ENCODE results near the gene CLIP1. TPM values are rescaled to one million over a fixed set of nuclear protein-coding genes. Genes with fewer than 3 reads are reported as not detected.

CLIP1 gene
- total and polyA plus RNA-seq, 2 of the 8 experiments (the other 6 are each of a cell fraction or from before 2014, with no cell fraction given) = 19.0 to 27.6 TPM

DNA sequence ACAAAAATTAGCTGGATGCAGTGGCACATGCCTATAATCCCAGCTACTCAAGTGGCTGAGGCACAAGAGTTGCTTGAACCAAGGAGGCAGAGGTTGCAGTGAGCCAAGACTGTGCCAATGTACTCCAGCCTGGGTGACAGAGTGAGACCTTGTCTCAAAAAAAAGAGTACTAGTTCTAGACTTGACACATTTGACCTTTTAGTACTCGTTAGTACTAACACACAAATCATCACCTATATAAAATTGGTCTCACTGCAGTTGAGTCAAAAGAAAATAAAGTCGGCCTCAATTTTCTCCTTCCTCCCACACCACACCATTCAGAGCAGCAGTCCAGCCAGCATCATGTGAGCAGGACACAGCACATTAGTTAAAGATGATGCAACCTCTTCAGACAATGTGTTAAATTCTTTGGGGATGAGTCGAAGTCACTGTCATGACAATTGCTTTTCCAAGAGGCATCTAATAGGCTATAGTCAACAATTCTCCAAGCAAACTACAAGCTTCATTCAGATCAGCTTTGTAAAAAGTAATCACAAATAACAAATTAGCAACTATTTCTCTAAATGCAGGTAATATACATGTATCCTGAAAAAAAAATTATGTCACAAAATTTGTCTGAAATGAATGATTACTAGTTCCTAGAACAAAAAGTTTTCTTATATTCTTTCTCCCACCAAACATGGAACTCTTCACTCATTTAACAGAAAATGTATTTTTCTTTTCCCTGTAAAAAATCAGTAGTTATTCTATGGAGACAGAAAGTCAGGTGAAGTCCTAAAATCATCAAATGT lies 55.6 kb downstream of the CLIP1 start:
- POLR2A ChIA-PET (ENCODE audit: partially characterized antibody) = interaction anchor here (1.2 kb wide), 2 partner anchors 10 to 33 kb away, joined by 4 read pairs; no protein-coding TSS in a partner anchor
- TF ChIP-seq YY1 (IDR thresholded peaks at IDR 0.05; ENCODE audit: low read depth, low read length) = no peak
- TF ChIP-seq SP1 (IDR thresholded peaks at IDR 0.05; ENCODE audit: low read depth, low read length) = no peak
- TF ChIP-seq TEAD4 (IDR thresholded peaks at IDR 0.05; ENCODE audit: low read depth, low read length) = peak; percentile 66; the same call in 1 of the 2 replicates
- TF ChIP-seq POLR2AphosphoS5 (IDR thresholded peaks at IDR 0.05; ENCODE audit: low read depth, low read length) = no peak
- TF ChIP-seq PHF8 (conservative IDR thresholded peaks at IDR 0.05; ENCODE audit: low read depth, low read length) = no peak
- 0 out of 2 replicates have a peak, but pooled peaks have one; percentile 20 for TF ChIP-seq TAF1 (IDR thresholded peaks at IDR 0.05; ENCODE audit: low read depth, low read length)
- TF ChIP-seq HDAC6 (IDR thresholded peaks at IDR 0.05; ENCODE audit: low read depth, low read length) = no peak
- TF ChIP-seq, protein P1, sequence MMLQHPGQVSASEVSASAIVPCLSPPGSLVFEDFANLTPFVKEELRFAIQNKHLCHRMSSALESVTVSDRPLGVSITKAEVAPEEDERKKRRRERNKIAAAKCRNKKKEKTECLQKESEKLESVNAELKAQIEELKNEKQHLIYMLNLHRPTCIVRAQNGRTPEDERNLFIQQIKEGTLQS (IDR thresholded peaks at IDR 0.05; ENCODE audit: insufficient read depth, low read depth, low read length) = peak; percentile 82
- TF ChIP-seq ZNF274 (IDR thresholded peaks at IDR 0.05; ENCODE audit: borderline replicate concordance, extremely low read depth, low read length) = no peak
- no peak for TF ChIP-seq RFX5 (IDR thresholded peaks at IDR 0.05; ENCODE audit: borderline replicate concordance, low read depth, low read length)
- no peak for TF ChIP-seq POU5F1 (IDR thresholded peaks at IDR 0.05; ENCODE audit: low read depth, low read length)
- no peak for TF ChIP-seq RXRA (IDR thresholded peaks at IDR 0.05; ENCODE audit: insufficient read depth, low read depth, low read length)

More for the DNA sequence above, 55.6 kb downstream of the CLIP1 start:
- Histone ChIP-seq H3K23ac (ENCODE audit: insufficient read length) (no peak overlapping the region), H2BK120ac (replicated peaks; ENCODE audit: low read depth, low read length) (no peak overlapping the region), H3K4me1 (replicated peaks in 1 of 4; ENCODE audit: control insufficient read depth in 3 of 4, insufficient read depth in 4 of 4, low read length in 3 of 4) (no peaks in the 10 kb centered on the region; a peak in 1 of 7 replicates), H3K4me3 (ENCODE audit: extremely low read depth in 1 of 4, insufficient read depth in 2 of 4, low read depth in 3 of 4, low read length in 4 of 4) (no peak overlapping the region), H3K9me3 (ENCODE audit: insufficient read depth in 2 of 2, low read depth in 1 of 2, low read length in 1 of 2) (no peaks in the 10 kb centered on the region), H3K27me3 (replicated peaks in 1 of 4; ENCODE audit: control insufficient read depth in 3 of 4, extremely low read depth in 1 of 4, insufficient read depth in 3 of 4, low read length in 3 of 4) (no peaks in the 10 kb centered on the region), H3K79me1 (ENCODE audit: low read depth, low read length) (no peaks in the 10 kb centered on the region), H2BK5ac (ENCODE audit: low read depth, low read length) (peak overlapping the region; percentile 90), H3K23me2 (ENCODE audit: low read depth, low read length) (no peaks in the 10 kb centered on the region), H3K18ac (ENCODE audit: extremely low read depth, low read length) (no peak overlapping the region; the same call in 1 of the 2 replicates), H2AFZ (ENCODE audit: low read length) (no peak overlapping the region), H3K9ac (replicated peaks in 1 of 4; ENCODE audit: extremely low read depth in 1 of 4, low read depth in 3 of 4, low read length in 3 of 4) (no peak overlapping the region), H3K36me3 (ENCODE audit: control insufficient read depth in 2 of 4, insufficient read depth in 4 of 4, low read length in 3 of 4) (no peaks in the 10 kb centered on the region), H3K27ac (ENCODE audit: low read depth, low read length) (peak overlapping the region; percentile 50; the same call in 1 of the 2 replicates), H3K14ac (ENCODE audit: insufficient read length) (no peak overlapping the region), H2AK5ac (ENCODE audit: low read depth, low read length) (peak overlapping the region; percentile 59; the same call in 1 of the 2 replicates), H2BK12ac (ENCODE audit: low read depth, low read length) (peak overlapping the region; percentile 97; the same call in 1 of the 2 replicates), H4K5ac (ENCODE audit: insufficient read length, low read depth, low read length) (peak overlapping the region; percentile 94), H3K4ac (replicated peaks; ENCODE audit: insufficient read length, low read depth, low read length) (no peak overlapping the region), H4K91ac (replicated peaks; ENCODE audit: insufficient read length, low read length) (no peak overlapping the region), H2BK15ac (ENCODE audit: low read length) (no peak overlapping the region), H4K8ac (ENCODE audit: extremely low read depth, insufficient read depth, low read length) (no peak overlapping the region), H3K79me2 (ENCODE audit: control insufficient read depth in 1 of 2, insufficient read depth in 2 of 2, low read length in 2 of 2) (no peaks in the 10 kb centered on the region), H2BK20ac (ENCODE audit: low read length) (peak overlapping the region; percentile 93; the same call in 1 of the 2 replicates), H4K20me1 (replicated peaks in 1 of 2; ENCODE audit: control insufficient read depth in 1 of 2, insufficient read depth in 2 of 2, low read length in 2 of 2) (no peaks in the 10 kb centered on the region), H3K4me2 (ENCODE audit: insufficient read depth in 1 of 2, low read depth in 2 of 2, low read length in 2 of 2) (no peak overlapping the region), H3K56ac (replicated peaks; ENCODE audit: insufficient read length, low read depth, low read length) (no peak overlapping the region)
- WGBS, 2 experiments (ENCODE audit: extremely low coverage in 1 of 2, insufficient coverage in 1 of 2, insufficient read length in 1 of 2, insufficient replicate concordance in 2 of 2, low coverage in 1 of 2, low lambda C conversion rate in 2 of 2, missing lambda C conversion rate in 1 of 2) = 69% methylated on average over 3 of the region's 3 CpGs; no CpG with 5 or more reads in 1 of the 2 experiments
- FAIRE-seq = no peak
- peak in 1 of 2 experiments; percentile 19 for DNase-seq (ENCODE audit: low read depth in 1 of 2, low spot score in 2 of 2)
- CTCF ChIA-PET (ENCODE audit: partially characterized antibody) = interaction anchor here (1.0 to 1.1 kb wide), 2 partner anchors 11 to 31 kb away, joined by 5 to 6 read pairs; no protein-coding TSS in a partner anchor

Data from H1 (cell line).